Neural crest cell (in vitro differentiated cells): Measurements from ENCODE around the gene MPND. TPM values are rescaled to one million over a fixed set of nuclear protein-coding genes. Genes with fewer than 3 reads are reported as not detected.

Experiments used
- DNase-seq: peaks from one replicate; pipeline ENCODE4 v3.0.0; 2021; ENCODE audit warnings: low read depth, mixed read lengths, low spot score
- H3K27ac Mint-ChIP-seq: one replicate; pipeline ENCODE4 v1.8.0; 2021; ENCODE audit warnings: mild to moderate bottlenecking, mixed read lengths; ENCODE audit not compliant: unreplicated experiment
- H3K27me3 Mint-ChIP-seq: 2 replicates; pipeline ENCODE4 v1.8.0; 2021; ENCODE audit warnings: low read depth, mild to moderate bottlenecking, mixed read lengths
- H3K36me3 Mint-ChIP-seq: 2 replicates; pipeline ENCODE4 v1.8.0; 2021; ENCODE audit warnings: low read depth, mild to moderate bottlenecking, mixed read lengths
- H3K4me1 Mint-ChIP-seq: 2 replicates; pipeline ENCODE4 v1.8.0; 2021; ENCODE audit warnings: mixed read lengths
- H3K4me3 Mint-ChIP-seq: one replicate; pipeline ENCODE4 v1.8.0; 2021; ENCODE audit warnings: mild to moderate bottlenecking, mixed read lengths
- H3K9me3 Mint-ChIP-seq: 2 replicates; pipeline ENCODE4 v1.8.0; 2021; ENCODE audit warnings: mixed read lengths
- CTCF ChIP-seq: fragments of 200-600 bp; sonication (generic); conservative IDR thresholded peaks from 2 replicates; pipeline ENCODE4 v1.5.0; 2021; ENCODE audit warnings: antibody characterized with exemption, mild to moderate bottlenecking
- total RNA-seq: library from RNA; stranded (reverse); gene quantifications from 2 replicates; pipeline ENCODE4 v1.2.1, GENCODE V29; 2021

The MPND gene
- total RNA-seq, 1 donor from 2014 or later = 45.6 TPM

- peak overlapping the region; percentile 83 for H3K4me3 Mint-ChIP-seq
Observed at GRCh38 chr19:4405977-4406376, 62.6 kb downstream of the MPND start.

GRCh38 chr19:4406626-4407025, 63.3 kb downstream of the MPND start:
- Mint-ChIP-seq H3K4me1 (peaks cover 37% of the 10 kb centered on the region), H3K27me3 (no peaks in the 10 kb centered on the region), H3K36me3 (peaks cover 8% of the 10 kb centered on the region), H3K9me3 (no peaks in the 10 kb centered on the region), H3K4me3 (no peak overlapping the region), H3K27ac (no peak overlapping the region)
- no peak for TF ChIP-seq CTCF
- no peak for DNase-seq

More at GRCh38 chr19:4405977-4406376, 62.6 kb downstream of the MPND start:
- H3K36me3 Mint-ChIP-seq = peaks cover 8% of the 10 kb centered on the region
- H3K27me3 Mint-ChIP-seq = no peaks in the 10 kb centered on the region
- TF ChIP-seq CTCF = no peak
- peaks cover 44% of the 10 kb centered on the region for H3K4me1 Mint-ChIP-seq
- no peak overlapping the region for H3K27ac Mint-ChIP-seq
- no peak for DNase-seq
- no peaks in the 10 kb centered on the region for H3K9me3 Mint-ChIP-seq

GRCh38 chr19:4409123-4409933, 66.0 kb downstream of the MPND start:
- no peaks in the 10 kb centered on the region for H3K27me3 Mint-ChIP-seq
- TF ChIP-seq CTCF = no peak
- no peak overlapping the region for H3K27ac Mint-ChIP-seq
- peaks cover 10% of the 10 kb centered on the region for H3K36me3 Mint-ChIP-seq
- DNase-seq = no peak
- no peaks in the 10 kb centered on the region for H3K9me3 Mint-ChIP-seq
- peaks cover 20% of the 10 kb centered on the region for H3K4me1 Mint-ChIP-seq
- H3K4me3 Mint-ChIP-seq = no peak overlapping the region

Other genes starting within 250 kb of the MPND start
- gene MAP2K2, start 219.4 kb upstream of the MPND start, total RNA-seq = 171 and 178 TPM in 2 replicates
- gene CREB3L3, start 189.9 kb upstream of the MPND start, total RNA-seq = not detected in 2 replicates
- gene SIRT6, start 161.0 kb upstream of the MPND start, total RNA-seq = 33.9 and 34.8 TPM in 2 replicates
- 0.19 and 0.27 TPM in 2 replicates for gene ANKRD24, start 160.9 kb upstream of the MPND start, total RNA-seq
- not detected in 2 replicates for gene EBI3, start 114.0 kb upstream of the MPND start, total RNA-seq
- gene YJU2, start 96.5 kb upstream of the MPND start, total RNA-seq = 22.9 and 24.9 TPM in 2 replicates
- gene SHD, start 64.3 kb upstream of the MPND start, total RNA-seq = 2.7 and 4.5 TPM in 2 replicates
- gene TMIGD2, start 41.2 kb upstream of the MPND start, total RNA-seq = not detected in 2 replicates
- 51.9 and 53.5 TPM in 2 replicates for gene FSD1, start 39.0 kb upstream of the MPND start, total RNA-seq
- gene STAP2, start 4.7 kb upstream of the MPND start, total RNA-seq = 4.1 and 5.0 TPM in 2 replicates
- gene SH3GL1, start 57.0 kb downstream of the MPND start, total RNA-seq = 85.9 and 95.3 TPM in 2 replicates
- gene CHAF1A, start 59.1 kb downstream of the MPND start, total RNA-seq = 117 and 120 TPM in 2 replicates
- 39.5 and 40.9 TPM in 2 replicates for gene UBXN6, start 114.2 kb downstream of the MPND start, total RNA-seq
- 103 and 110 TPM in 2 replicates for gene HDGFL2, start 128.7 kb downstream of the MPND start, total RNA-seq
- gene PLIN4, start 174.9 kb downstream of the MPND start, total RNA-seq = 0.30 and 0.47 TPM in 2 replicates
- gene PLIN5, start 191.7 kb downstream of the MPND start, total RNA-seq = 4.8 TPM in 2 replicates
- gene LRG1, start 196.5 kb downstream of the MPND start, total RNA-seq = 0.09 TPM in 2 replicates
- 21.7 and 25.3 TPM in 2 replicates for gene SEMA6B, start 216.1 kb downstream of the MPND start, total RNA-seq